Fibroblast of lung (primary cell): ENCODE measurements around the gene PROK1. TPM values are rescaled to one million over a fixed set of nuclear protein-coding genes. Genes with fewer than 3 reads are reported as not detected.

Source experiments
- DNase-seq, 2 donors: peaks; one replicate each; pipeline versions ENCODE4 v3.0.0 to v3.0.0-alpha.2; 2010; ENCODE audit warnings: low read depth in 2 of 2
- H2AFZ ChIP-seq: 2 replicates; pipeline ENCODE4 v1.5.1; 2012; ENCODE audit warnings: low read length, control low read depth, inconsistent platforms
- H3K27ac ChIP-seq: 2 replicates; pipeline ENCODE4 v1.5.1; 2011; ENCODE audit warnings: low read length, control low read depth; ENCODE audit not compliant: insufficient read depth
- H3K27me3 ChIP-seq: 2 replicates; pipeline ENCODE4 v1.5.1; 2011; ENCODE audit warnings: mild to moderate bottlenecking, low read length; ENCODE audit not compliant: control insufficient read depth, insufficient read depth
- H3K36me3 ChIP-seq: 2 replicates; pipeline ENCODE4 v1.5.1; 2011; ENCODE audit warnings: low read length; ENCODE audit not compliant: control insufficient read depth, insufficient read depth
- H3K4me1 ChIP-seq: 2 replicates; pipeline ENCODE4 v1.5.1; 2011; ENCODE audit warnings: low read length; ENCODE audit not compliant: control insufficient read depth, insufficient read depth; ENCODE audit errors: extremely low read depth
- H3K4me2 ChIP-seq: 2 replicates; pipeline ENCODE4 v1.5.1; 2011; ENCODE audit warnings: low read length, control low read depth; ENCODE audit not compliant: insufficient read depth; ENCODE audit errors: extremely low read depth
- H3K4me3 ChIP-seq, 4 experiments: fragments of 200-600 bp in 1 of 4; sonication (generic) in 1 of 4; replicated peaks in 1 of 4; 2 replicates each; pipeline ENCODE4 v1.5.1; 2011 to 2016; ENCODE audit warnings: low read length in 4 of 4, low read depth in 3 of 4, mild to moderate bottlenecking in 3 of 4, control low read depth in 2 of 4, inconsistent platforms in 1 of 4, mixed read lengths in 1 of 4; ENCODE audit not compliant: insufficient read depth in 1 of 4; ENCODE audit errors: control extremely low read depth in 1 of 4
- H3K79me2 ChIP-seq: 2 replicates; pipeline ENCODE4 v1.5.1; 2012; ENCODE audit warnings: mild to moderate bottlenecking, low read length, inconsistent platforms; ENCODE audit not compliant: control insufficient read depth, insufficient read depth
- H3K9ac ChIP-seq: 2 replicates; pipeline ENCODE4 v1.5.1; 2011; ENCODE audit warnings: mild to moderate bottlenecking, low read length, control low read depth; ENCODE audit not compliant: insufficient read depth
- H3K9me3 ChIP-seq: 2 replicates; pipeline ENCODE4 v1.5.1; 2012; ENCODE audit warnings: low read depth, low read length; ENCODE audit not compliant: control insufficient read depth, insufficient read depth
- H4K20me1 ChIP-seq: 2 replicates; pipeline ENCODE4 v1.5.1; 2011; ENCODE audit warnings: low read length; ENCODE audit not compliant: control insufficient read depth, insufficient read depth; ENCODE audit errors: extremely low read depth
- CTCF ChIP-seq, 2 donors: IDR thresholded peaks in 1 of 2; conservative IDR thresholded peaks in 1 of 2; 1 replicate in 1 of 2; 2 replicates in 1 of 2; pipeline ENCODE4 v1.5.1; 2011 to 2012; ENCODE audit warnings: low read length in 2 of 2, control low read depth in 1 of 2, inconsistent platforms in 1 of 2, low read depth in 1 of 2, mild to moderate bottlenecking in 1 of 2
- EZH2 ChIP-seq: IDR thresholded peaks from 2 replicates; pipeline ENCODE4 v1.5.1; 2012; ENCODE audit warnings: low read length, control low read depth, mild to moderate bottlenecking; ENCODE audit errors: missing control alignments
- polyA plus RNA-seq, 2 donors: library from polyadenylated mRNA; depleted of rRNA in 1 of 2; stranded (reverse) in 1 of 2; unstranded in 1 of 2; fragments of >200 nt; gene quantifications; 2 replicates each; pipeline ENCODE4 v1.2.1, GENCODE V29; 2011 to 2012; ENCODE audit warnings: missing spikeins in 1 of 2
- total RNA-seq: library from RNA; depleted of rRNA; stranded (reverse); fragments of >200 nt; gene quantifications from 2 replicates; pipeline ENCODE4 v1.2.1, GENCODE V29; 2014

The PROK1 gene
- total and polyA plus RNA-seq, 2 donors (not counting 1 experiment from before 2014, with no cell fraction given) = not detected

- H4K20me1 ChIP-seq = no peaks in the 10 kb centered on the region
- H3K36me3 ChIP-seq = no peaks in the 10 kb centered on the region
- no peaks in the 10 kb centered on the region for H3K4me1 ChIP-seq
- no peak overlapping the region for H3K4me2 ChIP-seq
- H3K27me3 ChIP-seq = peaks cover 13% of the 10 kb centered on the region
- no peaks in the 10 kb centered on the region for H3K79me2 ChIP-seq
- H3K27ac ChIP-seq = no peak overlapping the region
- no peak overlapping the region for H3K9ac ChIP-seq
- TF ChIP-seq CTCF (conservative IDR thresholded peaks at IDR 0.05 in 1 of 2, IDR thresholded peaks at IDR 0.05 in 1 of 2; ENCODE audit: low read depth in 1 of 2, low read length in 2 of 2) = no peak
- no peak for TF ChIP-seq EZH2
- H3K9me3 ChIP-seq = no peaks in the 10 kb centered on the region
- H3K4me3 ChIP-seq = no peak overlapping the region
- H2AFZ ChIP-seq = no peak overlapping the region
- DNase-seq = peak; percentile 28 to 39
Measured at GRCh38 chr1:110440877-110441276, 10.1 kb upstream of the PROK1 start.

- no peaks in the 10 kb centered on the region for H3K79me2 ChIP-seq
- no peaks in the 10 kb centered on the region for H3K4me1 ChIP-seq
- no peak overlapping the region for H3K4me2 ChIP-seq
- H3K4me3 ChIP-seq = no peak overlapping the region
- H4K20me1 ChIP-seq = no peaks in the 10 kb centered on the region
- DNase-seq = no peak
- no peak overlapping the region for H3K27ac ChIP-seq
- TF ChIP-seq EZH2 = no peak
- no peak for TF ChIP-seq CTCF (conservative IDR thresholded peaks at IDR 0.05 in 1 of 2, IDR thresholded peaks at IDR 0.05 in 1 of 2; ENCODE audit: low read depth in 1 of 2, low read length in 2 of 2)
- no peaks in the 10 kb centered on the region for H3K9me3 ChIP-seq
- no peak overlapping the region for H2AFZ ChIP-seq
- no peak overlapping the region for H3K9ac ChIP-seq
- H3K27me3 ChIP-seq = peaks cover 14% of the 10 kb centered on the region
- H3K36me3 ChIP-seq = no peaks in the 10 kb centered on the region
Measured at GRCh38 chr1:110441888-110442287, 9.1 kb upstream of the PROK1 start.

- H3K27ac ChIP-seq = no peak overlapping the region
- H3K27me3 ChIP-seq = peaks cover 21% of the 10 kb centered on the region
- DNase-seq = no peak
- H3K36me3 ChIP-seq = no peaks in the 10 kb centered on the region
- H3K79me2 ChIP-seq = no peaks in the 10 kb centered on the region
- no peak overlapping the region for H3K4me3 ChIP-seq
- no peak for TF ChIP-seq EZH2
- no peak for TF ChIP-seq CTCF (conservative IDR thresholded peaks at IDR 0.05 in 1 of 2, IDR thresholded peaks at IDR 0.05 in 1 of 2; ENCODE audit: low read depth in 1 of 2, low read length in 2 of 2)
- H3K9me3 ChIP-seq = no peaks in the 10 kb centered on the region
- H3K4me1 ChIP-seq = no peaks in the 10 kb centered on the region
- H4K20me1 ChIP-seq = no peaks in the 10 kb centered on the region
- no peak overlapping the region for H2AFZ ChIP-seq
- H3K4me2 ChIP-seq = no peak overlapping the region
- H3K9ac ChIP-seq = no peak overlapping the region
Measured at GRCh38 chr1:110443451-110443850, 7.5 kb upstream of the PROK1 start.
